NT2/D1 (cell line): ENCODE data around the gene DCAF8L1.

Experiments used
- SUZ12 ChIP-seq: IDR thresholded peaks from 2 replicates; pipeline ENCODE4 v1.6.1; 2011; ENCODE audit not compliant: insufficient read length, insufficient read depth; ENCODE audit errors: extremely low read depth
- YY1 ChIP-seq: IDR thresholded peaks from 2 replicates; pipeline ENCODE4 v1.6.1; 2011; ENCODE audit not compliant: insufficient read length, insufficient read depth
- ZNF274 ChIP-seq: IDR thresholded peaks from 2 replicates; pipeline ENCODE4 v1.6.1; 2011; ENCODE audit warnings: mild to moderate bottlenecking, low read depth, low read length

GRCh38 chrX:27996132-27996531 lies 14.9 kb upstream of the DCAF8L1 start:
- no peak for TF ChIP-seq SUZ12
- no peak for TF ChIP-seq YY1
- TF ChIP-seq ZNF274, result no peak
